Mucosa of stomach (tissue), 1 donor: Measurements from ENCODE around the gene PDGFRB.

ENCODE experiments used
- H3K27me3 ChIP-seq: one replicate; pipeline ENCODE4 v1.7.0; 2013; ENCODE audit warnings: mild to moderate bottlenecking, low read length; ENCODE audit not compliant: control insufficient read depth, insufficient read depth
- H3K36me3 ChIP-seq: one replicate; pipeline ENCODE4 v1.7.0; 2013; ENCODE audit warnings: low read length; ENCODE audit not compliant: control insufficient read depth, insufficient read depth
- H3K4me1 ChIP-seq: one replicate; pipeline ENCODE4 v1.7.0; 2013; ENCODE audit warnings: mild to moderate bottlenecking, low read length; ENCODE audit not compliant: control insufficient read depth, insufficient read depth
- H3K4me3 ChIP-seq: one replicate; pipeline ENCODE4 v1.7.0; 2013; ENCODE audit warnings: low read length
- H3K9ac ChIP-seq: one replicate; pipeline ENCODE4 v1.7.0; 2013; ENCODE audit warnings: mild to moderate bottlenecking, low read length, moderate library complexity
- H3K9me3 ChIP-seq: one replicate; pipeline ENCODE4 v1.7.0; 2013; ENCODE audit warnings: mild to moderate bottlenecking, low read length, moderate library complexity; ENCODE audit not compliant: control insufficient read depth
- donor health status: Pancreatic carcinoma.

PDGFRB gene

DNA sequence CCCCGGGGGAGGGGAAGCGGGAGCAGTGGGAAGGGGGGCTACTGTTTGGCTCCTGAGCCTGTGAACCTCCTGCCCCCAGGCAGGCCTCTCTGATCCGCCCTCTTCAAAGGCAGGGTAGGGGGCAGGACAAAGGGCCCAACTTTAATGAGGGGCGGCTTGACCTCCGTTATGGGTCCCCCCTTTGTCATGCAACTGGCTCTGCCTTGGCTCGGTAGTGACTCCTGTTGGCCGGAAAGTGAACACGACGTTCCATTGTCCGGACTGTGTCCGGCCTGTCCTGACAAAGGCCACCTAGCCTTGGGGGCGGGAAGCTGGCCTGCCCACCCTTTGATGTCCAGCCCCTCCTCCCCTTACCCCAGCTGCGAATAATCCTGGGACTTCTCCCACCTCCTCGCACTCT, 12.3 kb upstream of the PDGFRB start:
- no peaks in the 10 kb centered on the region for H3K9me3 ChIP-seq
- H3K4me3 ChIP-seq, result no peak overlapping the region
- no peak overlapping the region for H3K9ac ChIP-seq
- no peaks in the 10 kb centered on the region for H3K36me3 ChIP-seq
- H3K4me1 ChIP-seq, result peaks cover 23% of the 10 kb centered on the region
- peaks cover 43% of the 10 kb centered on the region for H3K27me3 ChIP-seq

DNA sequence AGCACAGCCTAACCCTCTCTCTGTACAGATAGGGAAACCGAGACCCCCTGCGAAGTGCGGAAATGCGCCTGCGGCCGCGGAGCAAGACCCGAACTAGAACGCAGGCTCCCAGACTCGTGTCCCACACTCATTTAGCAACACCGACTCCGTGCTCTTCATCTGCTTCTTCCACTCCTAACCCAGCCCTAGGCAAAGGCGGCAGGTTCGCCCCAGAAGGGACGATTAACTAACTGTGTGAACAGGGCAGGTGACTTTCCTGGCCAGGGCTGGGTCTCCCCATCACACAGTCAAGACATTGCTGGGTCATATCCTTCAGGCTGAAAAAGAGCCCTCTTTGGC, 11.8 kb upstream of the PDGFRB start:
- Histone ChIP-seq H3K4me1 (peaks cover 22% of the 10 kb centered on the region), H3K36me3 (no peaks in the 10 kb centered on the region), H3K27me3 (peaks cover 39% of the 10 kb centered on the region), H3K4me3 (no peak overlapping the region), H3K9me3 (no peaks in the 10 kb centered on the region), H3K9ac (no peak overlapping the region)

DNA sequence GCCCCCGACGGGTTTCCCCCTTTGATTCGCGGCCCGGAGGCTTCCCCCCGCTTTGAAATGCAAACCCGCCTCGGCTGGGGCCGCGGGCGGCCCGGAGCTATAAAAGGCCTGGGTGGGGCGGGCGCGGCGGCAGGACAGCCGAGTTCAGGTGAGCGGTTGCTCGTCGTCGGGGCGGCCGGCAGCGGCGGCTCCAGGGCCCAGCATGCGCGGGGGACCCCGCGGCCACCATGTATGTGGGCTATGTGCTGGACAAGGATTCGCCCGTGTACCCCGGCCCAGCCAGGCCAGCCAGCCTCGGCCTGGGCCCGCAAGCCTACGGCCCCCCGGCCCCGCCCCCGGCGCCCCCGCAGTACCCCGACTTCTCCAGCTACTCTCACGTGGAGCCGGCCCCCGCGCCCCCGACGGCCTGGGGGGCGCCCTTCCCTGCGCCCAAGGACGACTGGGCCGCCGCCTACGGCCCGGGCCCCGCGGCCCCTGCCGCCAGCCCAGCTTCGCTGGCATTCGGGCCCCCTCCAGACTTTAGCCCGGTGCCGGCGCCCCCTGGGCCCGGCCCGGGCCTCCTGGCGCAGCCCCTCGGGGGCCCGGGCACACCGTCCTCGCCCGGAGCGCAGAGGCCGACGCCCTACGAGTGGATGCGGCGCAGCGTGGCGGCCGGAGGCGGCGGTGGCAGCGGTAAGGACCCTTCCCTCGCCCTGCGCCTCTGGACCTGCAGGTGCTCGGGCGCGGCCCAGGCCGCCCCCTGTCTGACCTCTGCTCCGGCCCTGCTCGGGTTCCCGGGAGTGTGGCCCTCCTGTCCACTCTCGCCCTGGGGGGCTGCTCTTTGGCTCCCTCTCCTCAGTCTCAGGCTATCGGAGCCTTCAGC, 11.2 kb upstream of the PDGFRB start, which contains the start of gene CDX1:
CDX1 (plus strand) TSS at position 129 of the 862 bp plus-strand sequence; CDS start at position 228, 99 bp downstream.
- H3K4me1 ChIP-seq, result peaks cover 28% of the 10 kb centered on the region
- no peaks in the 10 kb centered on the region for H3K9me3 ChIP-seq
- H3K9ac ChIP-seq, result no peak within 1 kb of the TSS
- no peaks in the 10 kb centered on the region for H3K36me3 ChIP-seq
- peaks cover 38% of the 10 kb centered on the region for H3K27me3 ChIP-seq
- no peak within 1 kb of the TSS for H3K4me3 ChIP-seq

DNA sequence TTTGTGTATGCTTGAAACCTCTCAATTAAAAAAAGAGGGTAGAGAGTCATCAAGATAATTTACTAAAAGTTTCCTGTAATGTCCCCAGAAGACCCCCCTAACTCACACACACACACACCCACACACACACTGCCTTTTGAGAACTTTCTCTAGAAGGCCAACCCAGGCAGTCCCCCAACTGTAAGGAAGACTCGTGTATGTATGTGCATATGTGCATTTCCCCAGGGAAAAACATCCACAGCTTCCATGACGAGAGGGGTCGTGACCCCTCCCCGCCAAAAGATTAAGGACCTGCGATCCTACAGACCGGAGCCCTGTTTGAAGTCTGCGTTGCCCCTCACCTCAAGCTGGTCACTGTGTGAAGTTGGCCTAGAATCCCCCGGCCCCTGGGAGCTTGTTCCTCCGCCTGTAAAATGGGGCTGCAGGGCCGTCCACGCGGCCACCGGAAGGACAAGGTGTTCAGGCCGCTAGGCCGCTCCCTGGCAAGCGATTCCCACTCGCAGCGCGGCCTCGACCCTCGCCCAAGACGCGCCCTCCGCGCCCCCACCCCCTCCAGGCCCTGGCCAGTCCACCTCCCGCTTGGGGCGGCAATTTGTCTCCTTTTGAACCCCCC, 10.5 kb upstream of the PDGFRB start:
- Histone ChIP-seq H3K9ac (no peak overlapping the region), H3K4me3 (no peak overlapping the region), H3K4me1 (peaks cover 35% of the 10 kb centered on the region), H3K27me3 (peaks cover 38% of the 10 kb centered on the region), H3K9me3 (no peaks in the 10 kb centered on the region), H3K36me3 (no peaks in the 10 kb centered on the region)

DNA sequence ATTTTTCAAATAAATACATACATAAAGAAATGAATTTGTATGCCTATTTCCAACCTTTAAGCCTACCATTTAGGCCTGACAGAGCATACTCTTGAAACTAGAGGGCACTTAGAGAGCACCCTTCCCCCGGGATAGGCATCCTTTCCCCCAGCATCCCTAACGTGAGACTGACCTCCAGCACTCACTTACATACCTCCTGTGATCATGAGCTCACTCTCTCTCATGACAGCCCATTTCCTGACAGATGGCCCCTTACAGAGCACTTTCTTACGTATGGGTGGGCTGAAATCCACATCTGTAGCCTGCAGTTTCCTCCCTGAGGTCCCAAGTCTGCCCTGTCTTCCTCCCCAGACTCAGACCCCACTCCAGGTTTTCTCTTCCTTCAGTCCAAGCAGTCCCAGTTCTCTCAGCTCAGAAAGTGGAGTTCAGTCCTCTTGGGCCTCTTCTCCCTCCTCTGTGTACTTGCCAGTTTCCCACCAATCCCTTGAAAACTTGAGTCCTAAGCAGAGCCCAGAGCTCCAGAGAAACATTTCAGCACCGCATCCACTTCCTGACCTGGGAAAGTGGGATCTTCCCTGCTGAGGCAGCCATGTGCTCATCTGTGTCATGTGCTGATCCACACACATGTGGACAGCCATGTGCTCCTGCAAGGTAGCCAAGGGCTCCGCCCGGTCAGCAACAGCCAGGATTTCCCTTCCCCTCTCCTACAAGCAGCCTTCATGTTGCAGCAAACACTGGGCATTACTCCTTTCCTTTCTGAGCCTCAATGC, 8.8 kb upstream of the PDGFRB start:
- peaks cover 37% of the 10 kb centered on the region for H3K4me1 ChIP-seq
- no peaks in the 10 kb centered on the region for H3K9me3 ChIP-seq
- H3K4me3 ChIP-seq, result no peak overlapping the region
- H3K36me3 ChIP-seq, result no peaks in the 10 kb centered on the region
- H3K9ac ChIP-seq, result no peak overlapping the region
- H3K27me3 ChIP-seq, result peaks cover 33% of the 10 kb centered on the region

DNA sequence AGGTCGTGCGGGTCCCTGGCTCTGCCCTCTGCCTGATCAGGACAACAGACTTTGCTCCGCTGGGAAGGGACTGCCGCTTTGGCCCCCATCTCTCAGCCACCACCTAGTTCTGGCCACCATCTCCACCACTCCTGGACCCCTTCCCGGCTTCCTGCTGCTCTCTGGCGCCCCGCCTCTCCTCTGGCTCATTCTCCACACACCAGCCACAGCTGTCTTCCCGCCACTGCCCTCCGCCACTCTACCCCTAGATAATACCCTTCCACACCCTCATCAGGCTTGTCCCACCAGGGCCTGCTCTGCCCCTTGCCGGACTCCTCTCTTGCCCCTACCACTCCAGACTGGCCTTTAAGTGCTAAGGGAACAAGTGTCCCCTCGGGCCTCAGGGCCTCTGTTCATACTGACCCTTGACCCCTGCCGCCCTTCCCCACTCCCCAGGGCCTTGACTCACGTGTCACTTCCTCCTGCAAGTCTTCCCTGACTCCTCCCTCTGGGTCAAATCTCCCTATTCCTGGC, 8.0 kb upstream of the PDGFRB start:
- Histone ChIP-seq H3K27me3 (peaks cover 26% of the 10 kb centered on the region), H3K36me3 (no peaks in the 10 kb centered on the region), H3K9me3 (no peaks in the 10 kb centered on the region), H3K9ac (no peak overlapping the region), H3K4me1 (peaks cover 34% of the 10 kb centered on the region), H3K4me3 (no peak overlapping the region)

DNA sequence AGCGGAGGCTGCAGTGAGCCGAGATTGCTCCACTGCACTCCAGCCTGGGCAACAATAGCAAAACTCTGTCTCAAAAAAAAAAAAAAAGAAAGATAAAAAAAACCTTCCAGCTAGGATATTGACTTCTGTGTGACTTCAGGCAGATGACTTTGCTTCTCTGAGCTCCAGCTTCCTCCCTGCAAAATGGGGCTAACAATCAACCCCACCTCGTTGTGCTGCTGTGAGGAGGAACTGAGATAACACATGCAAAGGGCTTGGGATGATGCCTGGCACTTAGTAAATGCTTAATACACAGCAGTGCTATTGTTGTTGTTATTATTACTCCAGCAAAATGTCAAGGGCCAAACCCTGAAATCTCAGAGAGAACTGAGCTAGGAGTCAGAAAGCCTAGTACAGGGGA, 7.4 kb upstream of the PDGFRB start:
- Histone ChIP-seq H3K27me3 (peaks cover 20% of the 10 kb centered on the region), H3K9me3 (no peaks in the 10 kb centered on the region), H3K36me3 (no peaks in the 10 kb centered on the region), H3K9ac (no peak overlapping the region), H3K4me1 (peaks cover 33% of the 10 kb centered on the region), H3K4me3 (no peak overlapping the region)

DNA sequence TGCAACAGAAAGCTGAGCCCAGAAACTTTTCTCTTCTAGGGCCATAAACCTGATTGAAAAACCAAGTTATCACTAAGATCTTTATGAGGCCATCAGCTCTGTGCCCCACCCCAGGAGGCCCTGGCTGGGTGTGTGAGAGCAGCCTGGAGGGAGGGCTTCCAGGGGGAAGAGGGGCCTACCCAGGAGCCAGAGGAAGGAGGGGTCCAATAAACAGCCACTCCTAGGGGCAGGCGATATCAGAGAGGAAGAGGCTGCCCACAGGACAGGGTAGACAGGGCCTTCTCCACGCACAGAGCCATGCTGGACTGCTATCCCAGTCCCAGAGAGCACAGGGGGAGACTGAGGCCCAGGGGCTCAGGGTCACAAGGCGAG, 6.5 kb upstream of the PDGFRB start:
- peaks cover 33% of the 10 kb centered on the region for H3K4me1 ChIP-seq

DNA sequence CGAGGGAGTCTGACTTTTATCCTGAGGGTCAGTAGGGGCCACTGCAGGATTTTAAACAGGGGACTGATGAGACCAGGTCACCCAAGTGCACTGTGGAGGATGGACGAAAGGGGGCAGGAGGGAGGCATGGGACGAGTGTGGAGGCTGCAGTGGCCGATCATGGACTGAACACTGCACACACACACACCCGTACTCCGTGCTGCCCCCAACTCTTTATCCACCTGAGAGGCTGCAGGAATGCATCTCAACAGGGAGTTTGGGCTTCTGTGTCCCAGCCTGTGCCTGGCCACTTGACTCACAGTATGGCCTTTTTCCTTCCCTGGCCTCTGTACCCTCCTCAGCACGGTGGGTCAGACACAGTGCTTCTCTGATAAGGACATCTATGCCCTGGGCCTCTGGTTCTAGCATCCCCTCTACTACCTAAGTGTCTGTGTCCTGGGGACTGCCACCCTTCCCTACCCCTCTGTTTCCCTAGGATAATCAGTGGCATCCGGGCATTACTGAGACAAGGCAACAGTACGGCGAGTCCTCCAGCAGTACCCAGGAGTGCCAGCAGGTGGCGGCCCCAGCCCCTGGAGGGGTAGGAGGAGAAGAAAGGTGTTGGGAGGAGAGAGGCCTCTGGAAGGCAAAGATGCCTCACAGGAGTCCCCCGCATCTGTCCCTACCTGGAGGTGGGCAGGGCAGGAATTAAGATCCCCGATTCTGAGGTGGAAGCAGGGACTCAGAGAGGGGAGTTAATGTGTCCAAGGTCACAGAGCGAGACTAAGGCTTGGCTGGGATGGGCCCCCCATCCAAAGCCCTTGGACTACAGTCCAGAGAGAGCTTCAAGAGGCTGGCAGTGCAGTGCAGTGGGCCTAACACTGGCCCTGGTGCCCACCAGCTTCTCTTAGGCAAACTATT, 5.8 kb upstream of the PDGFRB start:
- Histone ChIP-seq H3K27me3 (peaks cover 6% of the 10 kb centered on the region), H3K9me3 (no peaks in the 10 kb centered on the region), H3K9ac (no peak overlapping the region), H3K36me3 (no peaks in the 10 kb centered on the region), H3K4me1 (peaks cover 33% of the 10 kb centered on the region), H3K4me3 (no peak overlapping the region)

More for the DNA sequence above, 6.5 kb upstream of the PDGFRB start:
- Histone ChIP-seq H3K9me3 (no peaks in the 10 kb centered on the region), H3K36me3 (no peaks in the 10 kb centered on the region), H3K27me3 (peaks cover 11% of the 10 kb centered on the region), H3K9ac (no peak overlapping the region), H3K4me3 (no peak overlapping the region)

DNA sequence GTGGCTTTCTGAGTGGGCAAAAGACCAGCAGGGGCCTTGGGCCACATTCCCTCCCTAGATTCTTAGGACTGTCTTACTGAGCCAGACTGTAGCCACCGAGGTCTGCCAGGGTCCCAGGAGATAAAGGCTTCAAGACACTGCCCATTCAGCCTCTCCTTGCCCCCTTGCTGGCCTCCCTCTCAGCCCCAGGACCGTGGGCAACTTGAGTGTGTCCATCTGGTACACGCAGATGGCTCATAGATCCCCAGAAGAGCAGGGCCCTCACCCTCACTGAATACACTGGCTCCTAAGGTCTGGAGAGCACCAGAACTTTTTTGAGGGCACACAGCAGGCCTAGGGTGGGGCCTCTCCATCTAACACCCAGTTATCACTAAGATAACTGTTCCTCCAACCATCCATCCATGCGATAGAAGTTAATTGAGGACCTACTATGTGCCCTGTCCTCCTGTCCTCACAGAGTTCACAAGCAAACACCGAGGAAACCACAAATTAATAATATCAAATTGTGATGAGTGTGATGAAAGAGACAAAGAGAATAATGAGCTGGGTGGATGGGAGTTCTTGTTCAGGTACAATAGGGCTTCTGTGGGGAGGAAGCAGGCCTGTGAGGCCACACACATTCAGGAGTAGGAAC, 4.9 kb upstream of the PDGFRB start:
- Histone ChIP-seq H3K4me1 (peaks cover 36% of the 10 kb centered on the region), H3K4me3 (no peak overlapping the region), H3K9me3 (no peaks in the 10 kb centered on the region), H3K36me3 (no peaks in the 10 kb centered on the region), H3K9ac (no peak overlapping the region), H3K27me3 (peaks cover 7% of the 10 kb centered on the region)

DNA sequence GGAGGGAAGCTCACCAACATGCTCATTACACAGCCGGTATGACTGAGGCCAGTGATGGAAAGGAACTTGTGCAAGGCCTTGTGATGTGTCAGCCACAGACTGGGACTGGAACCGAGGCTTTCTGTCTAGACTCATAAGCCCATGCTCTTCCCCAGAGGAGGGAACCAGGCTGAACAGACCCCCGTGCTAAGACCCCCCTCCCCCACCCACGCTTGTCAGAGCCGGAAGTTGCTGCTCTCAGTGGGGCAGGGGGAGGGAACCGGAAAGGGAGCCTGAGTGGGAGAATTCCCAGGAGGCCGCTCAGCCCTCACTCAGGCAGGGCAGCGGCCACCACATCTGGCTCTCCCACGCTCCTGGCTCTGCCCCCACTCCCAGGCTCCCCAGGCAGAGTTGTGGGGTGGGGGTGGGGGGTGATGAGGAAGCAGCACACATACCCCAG, 4.1 kb upstream of the PDGFRB start:
- no peaks in the 10 kb centered on the region for H3K36me3 ChIP-seq
- no peak overlapping the region for H3K9ac ChIP-seq
- peaks cover 33% of the 10 kb centered on the region for H3K4me1 ChIP-seq
- H3K27me3 ChIP-seq, result peaks cover 7% of the 10 kb centered on the region
- no peaks in the 10 kb centered on the region for H3K9me3 ChIP-seq
- no peak overlapping the region for H3K4me3 ChIP-seq
